ENCODE data around the gene RRAS2.

GRCh38 chr11:14270690-14271542, 88.1 kb downstream of the RRAS2 start:
- TF ChIP-seq CTCF (IDR thresholded peaks at IDR 0.05) = no peak
- no peak for TF ChIP-seq POLR2A (IDR thresholded peaks at IDR 0.05)
